RPMI8226 (cell line): ENCODE measurements around the gene SAA4.

Experiments used
- DNase-seq: peaks from one replicate; pipeline ENCODE4 v3.0.0-alpha.2; 2015

SAA4 gene

GRCh38 chr11:18188796-18189195 is 47.8 kb downstream of the SAA4 start:
- no peak for DNase-seq
